ENCODE measurements around the gene RDH13.

GRCh38 chr19:55028757-55029156 is 34.2 kb downstream of the RDH13 start:
- TF ChIP-seq TCF7L2 (IDR thresholded peaks at IDR 0.05; ENCODE audit: borderline replicate concordance, extremely low read depth, insufficient read depth, insufficient read length) (no peak), CTCF (IDR thresholded peaks at IDR 0.05 in 2 of 3, conservative IDR thresholded peaks at IDR 0.05 in 1 of 3; ENCODE audit: borderline replicate concordance in 1 of 3, insufficient read depth in 1 of 3, low read depth in 2 of 3, low read length in 2 of 3) (no peak)

All from HCT116 (cell line).